Measurements from ENCODE around the gene CAMKK2.
"Not testable (repeated sequence)": the region's sequence is repeated elsewhere in the genome, so short reads cannot be mapped to it uniquely, and the experiment has no call there.

CAMKK2 gene

DNA sequence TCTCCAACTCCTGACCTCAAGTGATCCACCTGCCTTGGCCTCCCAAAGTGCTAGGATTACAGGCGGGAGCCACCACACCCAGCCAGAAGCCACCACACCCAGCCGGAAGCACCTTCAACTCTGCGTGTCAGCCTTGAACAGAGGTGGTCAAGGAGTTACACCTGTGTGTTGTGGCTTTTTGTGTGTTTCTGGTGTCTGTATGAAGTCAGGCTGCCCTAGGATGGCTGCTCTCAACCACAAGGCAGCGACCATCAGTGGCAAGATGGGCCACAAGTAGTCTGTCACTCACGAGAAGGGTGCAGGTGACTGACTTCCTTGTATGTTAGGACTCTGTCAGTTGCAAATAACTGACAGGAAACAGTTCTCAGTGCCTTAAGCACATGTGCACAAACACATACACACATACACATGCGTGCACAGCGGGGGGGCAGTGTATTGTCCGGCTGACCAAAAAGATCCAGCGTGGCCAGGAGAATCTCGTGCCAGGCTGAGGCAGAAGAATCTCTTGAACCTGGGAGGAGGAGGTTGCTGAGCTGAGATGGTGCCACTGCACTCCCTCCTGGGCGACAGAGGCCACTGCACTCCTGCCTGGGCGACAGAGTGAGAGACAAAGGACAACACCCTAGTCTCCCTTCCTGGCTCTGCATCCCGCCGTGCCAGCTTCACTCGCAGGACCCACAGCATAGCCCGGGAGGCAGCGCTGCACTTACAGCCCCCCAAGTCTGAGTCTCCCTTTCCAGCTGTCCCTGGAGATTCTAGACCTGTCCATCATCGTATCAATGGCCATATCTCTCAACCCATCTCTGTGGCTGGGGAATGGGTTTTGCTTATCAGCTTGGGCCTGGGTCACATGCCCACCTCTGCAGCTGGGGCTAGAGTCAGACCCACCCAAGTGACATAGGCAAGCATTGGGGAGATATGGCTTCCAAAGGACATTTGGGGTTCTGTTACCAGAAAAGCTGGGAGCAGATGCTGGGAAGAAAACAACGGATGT is 72.9 kb downstream of the CAMKK2 start:
- no peak for DNase-seq (ENCODE audit: low spot score)

DNA sequence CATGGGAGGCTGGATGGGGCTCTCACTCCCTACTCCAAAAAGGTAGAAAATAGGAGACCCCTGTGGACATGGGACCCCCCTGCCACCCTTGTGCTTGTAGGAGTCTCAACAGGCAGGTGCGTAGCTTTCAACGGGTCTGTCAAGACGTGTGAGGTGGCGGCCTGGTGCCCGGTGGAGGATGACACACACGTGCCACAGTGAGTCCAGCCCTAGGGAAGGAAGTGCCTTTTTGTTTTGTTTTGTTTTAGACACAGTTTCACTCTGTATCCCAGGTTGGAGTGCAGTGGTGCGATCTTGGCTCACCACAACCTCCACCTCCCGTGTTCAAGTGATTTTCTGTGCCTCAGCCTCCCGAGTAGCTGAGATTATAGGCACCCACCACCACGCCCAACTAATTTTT is 73.7 kb downstream of the CAMKK2 start:
- DNase-seq (ENCODE audit: low spot score), result no peak

DNA sequence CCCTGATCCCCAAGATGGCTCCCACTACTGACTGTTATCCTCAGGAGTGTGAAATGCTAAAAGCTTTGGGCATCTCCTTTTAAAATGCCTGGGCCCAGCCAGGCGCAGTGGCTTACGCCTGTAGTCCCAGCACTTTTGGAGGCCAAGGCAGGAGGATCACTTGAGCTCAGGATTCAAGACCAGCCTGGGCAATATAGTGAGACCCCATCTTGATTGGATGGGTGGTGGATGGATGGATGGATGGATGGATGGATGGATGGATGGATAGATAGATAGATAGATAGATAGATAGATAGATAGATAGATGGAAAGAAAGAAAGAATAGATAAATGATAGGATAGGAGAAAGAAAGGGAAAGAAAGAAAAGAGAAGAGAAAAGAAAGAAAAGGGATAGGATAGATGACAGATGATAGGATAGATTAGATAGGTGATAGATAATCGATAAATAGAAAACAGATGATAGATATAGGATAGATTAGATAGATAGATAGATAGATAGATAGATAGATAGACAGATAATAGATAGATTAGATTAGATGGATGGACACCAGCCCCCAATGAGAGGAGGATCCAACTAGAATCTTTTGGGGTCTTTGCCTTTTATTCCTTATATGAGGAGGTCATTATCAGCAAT is 77.0 kb downstream of the CAMKK2 start:
- no peak for DNase-seq (ENCODE audit: low spot score)

DNA sequence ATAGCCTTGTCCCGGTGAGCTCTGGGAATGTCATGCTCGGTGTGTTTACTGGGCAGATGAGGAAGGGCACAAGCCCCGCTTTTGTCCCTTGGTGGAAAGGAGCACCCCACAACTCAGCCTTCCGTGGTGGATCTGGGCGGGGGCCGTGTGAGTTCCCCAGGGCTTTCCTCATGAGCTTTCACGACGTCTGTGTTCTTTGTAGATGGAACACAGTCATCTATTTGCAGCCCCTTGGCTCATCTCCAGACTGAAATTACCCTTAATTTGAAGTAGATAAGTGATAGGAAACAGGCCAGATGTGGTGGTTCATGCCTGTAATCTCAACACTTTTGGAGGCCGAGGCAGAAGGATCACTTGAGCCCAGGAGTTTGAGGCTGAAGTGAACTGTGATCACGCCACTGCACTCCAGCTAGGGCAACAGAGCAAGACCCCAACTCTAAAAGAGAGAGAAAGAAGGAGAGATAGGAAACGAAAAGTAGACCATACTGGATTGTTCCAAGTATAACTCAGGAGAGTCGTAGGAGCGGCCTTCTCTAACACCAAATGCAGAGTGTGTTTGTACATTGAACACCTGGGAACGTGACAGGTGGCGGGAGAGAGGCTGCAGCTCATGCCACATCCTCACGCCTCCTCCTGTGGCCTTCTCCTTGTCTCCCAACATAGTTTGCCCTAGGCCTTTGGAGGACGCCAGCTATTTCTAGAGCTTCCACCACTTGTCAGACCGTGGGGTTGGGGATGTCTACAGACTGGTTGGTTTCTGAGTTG is 77.7 kb downstream of the CAMKK2 start:
- DNase-seq (ENCODE audit: low spot score), result no peak

DNA sequence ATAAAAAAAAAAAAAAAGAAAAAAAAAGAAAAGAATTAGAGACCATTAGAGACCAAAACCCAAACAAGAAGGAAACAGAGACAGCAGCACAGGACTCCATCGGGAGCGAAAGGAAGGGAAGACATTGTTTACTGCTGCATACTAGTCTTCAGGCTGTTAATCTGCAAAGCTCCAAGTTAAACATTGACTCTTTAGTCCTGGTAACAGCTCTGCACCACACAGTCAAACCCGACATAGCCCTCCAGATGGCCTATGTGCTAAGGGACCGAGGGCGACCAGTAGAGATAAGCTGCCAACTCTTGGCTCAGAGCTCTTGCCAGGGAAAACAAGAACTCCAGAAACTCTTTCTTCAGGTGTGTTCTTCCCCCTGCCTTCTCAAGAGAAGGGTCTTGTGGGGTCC is 78.7 kb downstream of the CAMKK2 start:
- DNase-seq (ENCODE audit: low spot score), result no peak

DNA sequence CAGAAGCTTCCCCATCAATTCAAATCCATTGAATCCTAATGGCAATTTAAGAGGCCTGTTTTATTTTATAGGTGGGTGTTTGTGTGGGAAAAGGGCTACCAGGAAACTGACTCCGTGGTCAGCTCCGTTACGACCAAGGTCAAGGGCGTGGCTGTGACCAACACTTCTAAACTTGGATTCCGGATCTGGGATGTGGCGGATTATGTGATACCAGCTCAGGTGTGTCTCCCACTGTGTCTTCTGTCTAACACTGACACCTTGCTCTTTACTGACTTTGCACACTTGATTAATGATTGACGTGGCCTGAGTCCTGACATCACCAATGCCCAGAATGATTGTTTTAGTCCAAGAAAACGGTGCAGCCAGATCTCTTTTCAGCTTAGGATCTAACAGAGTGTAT is 79.4 kb downstream of the CAMKK2 start:
- DNase-seq (ENCODE audit: low spot score), result no peak

DNA sequence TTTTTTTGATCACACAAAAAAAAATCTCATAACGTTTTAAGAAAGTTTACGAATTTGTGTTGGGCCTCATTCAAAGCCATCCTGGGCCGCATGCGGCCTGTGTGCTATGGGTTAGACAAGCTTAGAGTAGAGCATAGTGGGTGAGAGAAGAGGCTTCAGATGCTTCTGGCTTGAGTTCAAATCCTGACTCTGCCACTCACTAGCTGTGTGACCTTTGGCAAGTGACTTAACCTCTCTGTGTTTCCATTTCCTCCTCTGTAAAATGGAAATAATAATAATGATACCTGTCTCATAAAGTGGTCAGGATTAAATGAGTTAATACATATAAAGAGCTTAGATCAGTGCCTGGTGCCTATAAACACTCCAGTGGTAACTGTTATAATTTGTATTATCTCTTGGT is 80.4 kb downstream of the CAMKK2 start:
- DNase-seq (ENCODE audit: low spot score), result no peak

DNA sequence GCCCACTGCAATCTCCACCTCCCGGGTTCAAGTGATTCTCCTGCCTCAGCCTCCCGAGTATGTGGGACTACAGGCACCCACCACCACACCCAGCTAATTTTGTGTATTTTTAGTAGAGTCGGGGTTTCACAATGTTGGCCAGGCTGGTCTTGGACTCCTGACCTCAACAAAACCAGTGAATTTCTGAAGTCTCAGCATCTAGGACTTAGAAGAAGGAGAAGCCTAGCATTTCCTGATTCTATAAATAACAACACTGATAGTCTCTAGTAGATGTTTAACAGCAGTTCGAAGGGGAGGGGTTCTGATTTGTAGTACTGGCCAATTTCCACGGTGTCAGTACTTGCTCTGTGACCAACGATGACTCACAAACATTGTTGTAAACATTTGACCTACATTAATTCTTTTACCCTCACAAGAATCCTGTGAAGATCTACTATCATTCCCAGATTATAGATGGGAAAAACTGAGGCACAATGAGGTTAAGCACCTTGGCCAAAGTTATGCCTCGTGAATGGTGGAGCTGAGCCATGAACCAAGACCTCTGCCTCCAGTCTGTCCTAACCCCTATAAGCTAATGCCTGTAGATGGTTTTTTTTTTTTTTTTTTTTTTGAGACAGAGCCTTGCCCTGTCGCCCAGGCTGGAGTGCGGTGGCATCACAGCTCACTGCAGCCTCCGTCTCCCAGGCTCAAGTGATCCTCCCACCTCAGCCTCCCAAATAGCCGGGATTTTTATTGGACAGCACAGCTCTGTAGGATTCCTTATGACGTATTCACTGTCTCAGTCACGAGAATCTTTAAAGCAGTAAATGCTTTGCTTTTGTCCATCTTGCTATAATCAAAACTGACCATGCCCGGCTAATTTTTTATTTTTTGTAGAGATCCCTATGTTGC is 81.4 kb downstream of the CAMKK2 start:
- peak; percentile 83 for DNase-seq (ENCODE audit: low spot score)

DNA sequence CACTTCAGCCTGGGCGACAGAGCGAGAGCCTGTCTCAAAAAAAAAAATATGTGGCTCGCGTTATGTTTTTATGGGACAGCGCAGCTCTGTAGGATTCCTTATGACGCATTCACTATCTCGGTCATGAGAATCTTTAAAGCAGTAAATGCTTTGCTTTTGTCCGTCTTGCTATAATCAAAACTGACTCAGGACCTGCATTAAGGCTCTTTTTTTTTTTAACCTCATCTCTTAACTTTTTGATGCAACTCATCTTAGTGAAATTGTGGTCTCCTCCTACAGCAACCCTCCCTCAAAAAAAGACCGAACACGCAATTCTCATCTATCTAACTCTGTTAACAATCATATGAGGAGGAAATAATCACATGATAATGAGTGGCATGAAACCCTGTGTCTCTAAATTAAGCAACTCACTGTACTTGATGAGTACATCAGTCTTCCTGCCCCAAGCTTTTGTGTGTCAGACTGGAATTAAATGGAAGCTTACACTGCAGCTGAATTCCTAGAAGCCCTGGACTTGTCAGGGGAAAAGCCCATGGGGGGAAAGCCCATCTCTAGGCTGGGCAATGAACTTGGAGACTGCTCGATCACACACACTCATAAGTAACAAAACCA is 82.2 kb downstream of the CAMKK2 start:
- no peak for DNase-seq (ENCODE audit: low spot score)

DNA sequence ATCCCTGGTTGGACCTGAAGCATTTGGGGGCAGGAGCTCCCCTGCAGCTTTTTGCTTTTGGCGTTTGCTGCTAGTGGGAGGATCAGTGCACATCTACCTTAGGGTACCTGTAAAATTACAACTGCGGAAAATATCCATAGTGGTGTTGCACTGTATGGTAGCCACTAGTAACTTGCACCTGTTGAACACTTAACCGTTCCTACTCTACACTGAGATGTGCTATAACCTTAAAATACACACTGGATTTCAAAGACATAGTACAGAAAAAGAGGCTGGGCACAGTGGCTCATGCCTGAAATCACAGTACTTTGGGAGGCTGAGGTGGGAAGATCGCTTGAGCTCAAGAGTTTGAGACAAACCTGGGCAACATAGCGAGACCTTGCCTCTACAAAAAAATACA is 83.6 kb downstream of the CAMKK2 start:
- DNase-seq (ENCODE audit: low spot score), result no peak

DNA sequence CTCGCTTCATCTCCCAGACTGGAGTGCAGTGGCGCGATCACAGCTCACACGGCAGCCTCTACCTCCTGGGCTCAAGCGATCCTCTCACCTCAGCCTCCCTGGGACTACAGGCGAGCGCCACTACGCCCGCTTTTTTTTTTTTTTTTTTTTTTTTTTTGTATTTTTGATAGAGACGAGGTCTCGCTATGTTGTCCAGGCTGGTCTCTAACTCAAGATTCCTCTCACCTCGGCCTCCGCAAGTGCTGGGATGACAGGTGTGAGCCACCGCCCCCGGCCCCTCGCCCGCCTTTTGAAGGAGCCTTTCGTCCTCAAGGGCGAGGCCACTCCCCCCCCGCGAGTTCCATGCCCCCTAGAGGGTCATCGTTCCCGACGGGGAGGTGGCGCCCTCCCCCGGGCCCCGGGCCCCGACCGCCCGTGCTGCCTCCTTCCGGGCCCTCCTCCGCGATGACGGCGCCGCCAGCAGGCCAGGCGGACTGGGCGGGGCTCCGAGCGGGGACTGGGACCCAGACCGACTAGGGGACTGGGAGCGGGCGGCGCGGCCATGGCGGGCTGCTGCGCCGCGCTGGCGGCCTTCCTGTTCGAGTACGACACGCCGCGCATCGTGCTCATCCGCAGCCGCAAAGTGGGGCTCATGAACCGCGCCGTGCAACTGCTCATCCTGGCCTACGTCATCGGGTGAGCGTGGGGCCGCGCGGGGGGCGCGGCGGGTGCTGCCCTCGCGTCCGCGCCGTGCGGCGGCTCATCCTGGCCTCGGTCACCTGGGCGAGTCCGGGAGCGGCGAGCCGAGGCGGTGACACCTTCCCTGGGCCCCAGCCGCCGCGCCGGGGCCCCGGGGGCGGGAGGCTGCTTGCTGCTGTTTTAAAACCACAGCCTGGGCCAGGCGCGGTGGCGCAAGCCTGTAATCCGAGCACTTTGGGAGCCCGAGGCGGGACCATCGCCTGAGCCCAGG is 86.6 kb downstream of the CAMKK2 start, which contains the start of gene P2RX4:
TSS of gene P2RX4 (plus strand) at position 506 of the 949 bp plus-strand sequence. CDS start at position 542, 36 bp downstream.
- peak; percentile 80 for DNase-seq (ENCODE audit: low spot score)

DNA sequence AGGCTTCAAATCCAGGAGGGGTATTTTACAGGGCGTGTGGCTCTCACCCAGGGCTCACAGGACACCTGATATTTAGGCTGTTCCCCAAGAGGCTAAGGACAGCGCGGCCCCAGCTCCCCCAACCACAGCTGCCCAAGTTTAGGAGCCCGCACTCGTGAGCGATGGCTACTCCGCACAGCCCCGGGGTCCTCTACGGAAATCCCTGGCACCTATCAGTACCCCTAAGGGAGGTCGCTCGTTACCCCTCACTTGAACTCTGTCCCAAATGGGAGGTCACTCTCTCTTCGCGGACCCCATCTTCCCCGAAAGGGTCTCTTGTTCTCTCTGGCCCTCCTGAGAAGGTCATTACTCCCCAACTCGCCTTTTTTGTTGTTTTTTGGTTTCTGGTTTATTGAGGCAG is 87.3 kb downstream of the CAMKK2 start:
- no peak for DNase-seq (ENCODE audit: low spot score)

DNA sequence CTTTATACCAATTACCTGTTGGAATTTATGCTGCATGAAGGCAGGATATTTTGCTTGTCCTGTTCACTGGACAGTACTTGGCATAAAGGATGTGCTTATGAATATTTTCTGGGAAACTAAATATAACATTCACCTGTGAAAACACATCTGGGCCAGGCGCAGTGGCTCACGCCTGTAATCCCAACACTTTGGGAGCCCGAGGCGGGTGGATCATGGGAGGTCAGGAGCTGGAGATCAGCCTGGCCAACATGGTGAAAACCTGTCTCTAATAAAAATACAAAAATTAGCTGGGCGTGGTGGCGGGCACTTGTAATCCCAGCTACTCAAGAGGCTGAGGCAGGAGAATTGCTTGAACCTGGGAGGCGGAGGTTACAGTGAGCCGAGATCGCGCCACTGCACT is 87.9 kb downstream of the CAMKK2 start:
- DNase-seq (ENCODE audit: low spot score), result not testable (repeated sequence)

DNA sequence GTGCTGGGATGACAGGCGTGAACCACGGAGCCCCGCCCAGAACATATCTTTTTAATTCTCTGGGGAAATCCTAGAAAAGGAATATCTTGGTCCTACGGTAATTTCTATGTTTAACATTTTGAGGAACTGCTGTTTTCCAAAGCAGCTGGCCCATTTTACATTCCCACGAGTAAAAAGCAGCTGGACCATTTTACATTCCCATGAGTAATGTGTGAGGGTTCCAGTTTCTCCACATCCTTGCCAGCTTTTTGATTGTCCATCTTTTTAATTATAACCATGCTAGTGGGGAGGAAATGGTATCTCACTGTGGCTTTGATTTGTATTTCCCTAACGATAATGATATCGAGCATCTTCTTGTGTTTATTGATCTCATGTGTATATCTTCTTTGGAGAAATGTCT is 91.0 kb downstream of the CAMKK2 start:
- DNase-seq (ENCODE audit: low spot score), result no peak

DNA sequence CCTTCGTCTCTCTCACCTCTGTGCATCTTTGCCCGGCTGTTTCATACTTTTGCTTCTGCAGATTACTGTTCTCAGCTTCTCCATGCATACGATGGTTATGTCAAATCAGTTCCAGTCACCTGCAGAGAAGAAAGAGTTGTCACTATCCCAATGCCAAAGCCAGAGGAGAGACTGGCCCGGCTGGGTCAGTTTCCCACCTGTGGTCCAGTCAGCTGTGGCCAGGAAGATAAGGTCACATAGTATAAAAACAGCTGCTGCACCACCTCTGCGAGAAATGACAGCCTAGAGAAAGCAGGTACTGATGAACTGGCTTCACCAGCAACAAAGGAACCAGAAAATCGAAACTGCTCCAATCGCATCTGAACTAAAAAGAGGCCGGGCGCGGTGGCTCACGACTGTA is 93.0 kb downstream of the CAMKK2 start:
- no peak for DNase-seq (ENCODE audit: low spot score)

DNA sequence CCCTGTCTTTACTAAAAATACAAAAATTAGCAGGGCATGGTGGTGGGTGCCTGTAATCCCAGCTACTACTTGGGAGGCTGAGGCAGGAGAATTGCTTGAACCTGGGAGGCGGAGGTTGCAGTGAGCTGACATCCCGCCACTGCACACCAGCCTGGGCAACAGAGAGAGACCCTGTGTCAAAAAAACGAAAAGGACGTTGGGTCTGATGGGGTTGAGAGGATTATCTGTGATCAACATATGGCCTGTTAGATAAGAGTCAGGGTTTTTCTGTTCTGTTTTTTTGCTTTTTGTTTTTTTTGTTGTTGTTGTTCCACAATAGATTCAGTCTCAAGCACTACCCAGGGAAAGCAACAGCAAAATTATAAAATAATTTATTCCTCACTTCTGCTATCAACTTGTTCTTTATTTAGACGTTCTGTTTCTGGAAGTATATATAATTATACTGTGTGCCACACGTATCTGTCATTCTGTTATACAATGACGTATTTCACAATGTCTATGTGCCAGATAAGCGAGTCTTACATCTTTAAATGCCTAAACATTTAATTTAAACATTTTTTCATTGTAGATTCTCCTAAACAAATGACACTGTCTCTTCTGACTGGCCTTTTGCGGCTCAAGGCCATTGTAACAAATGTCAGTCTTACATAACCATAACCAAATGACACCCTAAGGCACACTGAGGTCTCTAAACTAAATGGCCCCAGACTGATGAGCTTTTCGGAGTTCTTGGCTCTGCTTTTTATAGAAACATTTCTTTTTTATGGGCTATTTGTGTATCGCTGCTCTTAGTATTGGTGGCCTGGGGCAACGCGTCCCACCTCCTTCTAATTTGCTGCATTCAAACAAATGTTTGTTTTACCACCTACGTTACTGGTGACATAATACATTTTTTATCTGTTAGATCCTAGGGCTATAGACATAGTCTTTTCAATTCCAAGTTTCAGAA is 93.8 kb downstream of the CAMKK2 start:
- DNase-seq (ENCODE audit: low spot score), result no peak

DNA sequence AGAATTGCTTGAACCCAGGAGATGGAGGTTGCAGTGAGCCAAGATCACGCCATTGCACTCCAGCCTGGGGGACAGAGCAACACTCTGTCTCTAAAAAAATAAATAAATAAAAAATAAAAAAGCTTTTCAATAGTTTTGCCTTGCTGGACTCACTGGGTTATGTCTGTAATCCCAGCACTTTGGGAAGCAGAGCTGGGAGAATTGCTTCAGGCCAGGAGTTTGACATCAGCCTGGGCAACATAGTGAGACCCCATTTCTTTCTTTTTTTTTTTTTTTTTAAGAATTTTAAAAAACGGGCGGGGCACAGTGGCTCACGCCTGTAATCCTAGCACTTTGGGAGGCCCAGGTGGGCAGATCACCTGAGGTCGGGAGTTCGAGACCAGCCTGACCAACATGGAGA is 95.4 kb downstream of the CAMKK2 start:
- not testable (repeated sequence) for DNase-seq (ENCODE audit: low spot score)

DNA sequence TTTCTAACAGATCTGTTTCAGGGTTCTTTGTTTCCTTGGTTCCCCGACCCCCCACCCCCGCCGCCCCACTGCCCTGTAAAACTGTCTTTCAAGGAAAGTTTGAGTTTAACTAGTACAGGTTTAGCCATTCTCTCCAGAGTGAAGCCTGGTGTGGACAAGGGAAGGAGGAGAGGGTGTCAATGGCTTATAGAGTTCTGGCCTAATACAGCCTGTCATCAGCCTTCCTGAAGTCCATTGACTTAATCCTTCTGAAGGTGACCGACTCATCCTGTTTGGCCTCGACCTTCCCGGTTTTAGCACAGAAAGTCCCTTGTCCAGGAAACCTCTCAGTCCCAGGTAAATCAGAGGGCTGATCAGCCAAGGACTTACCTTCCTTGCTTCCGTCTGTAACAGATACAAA is 97.6 kb downstream of the CAMKK2 start:
- no peak for DNase-seq (ENCODE audit: low spot score)

DNA sequence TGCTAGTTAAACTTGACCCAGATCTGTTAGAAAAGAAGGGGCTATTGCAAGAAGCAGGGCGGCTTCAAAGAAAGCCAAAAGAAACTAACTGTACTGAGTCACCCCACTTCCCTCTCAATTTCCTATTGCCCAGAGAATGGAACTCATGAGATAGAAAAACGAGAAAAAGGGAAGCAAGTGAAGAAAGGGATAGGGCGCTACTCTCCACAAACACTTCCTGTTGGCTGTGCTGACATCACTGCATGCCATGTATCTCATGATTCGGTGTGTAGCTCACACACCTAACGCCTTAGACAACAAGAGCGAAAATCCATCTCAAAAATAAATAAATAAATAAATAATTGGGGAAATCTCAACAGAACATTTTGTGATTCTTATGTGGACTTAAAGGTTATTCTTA is 99.6 kb downstream of the CAMKK2 start:
- no peak for DNase-seq (ENCODE audit: low spot score)

Data from hepatic stellate cell (primary cell).